Measurements from ENCODE around the gene ZNF74.
"Not testable (repeated sequence)": the region's sequence is repeated elsewhere in the genome, so short reads cannot be mapped to it uniquely, and the experiment has no call there.

The ZNF74 gene

GRCh38 chr22:20446383-20446970 lies 52.5 kb downstream of the ZNF74 start:
- peaks cover 32% of the 10 kb centered on the region for H3K36me3 ChIP-seq

GRCh38 chr22:20448630-20449029 lies 54.7 kb downstream of the ZNF74 start:
- TF ChIP-seq CTCF (IDR thresholded peaks at IDR 0.05; ENCODE audit: low read depth, low read length) = no peak
- DNase-seq = no peak
- H3K27me3 ChIP-seq (ENCODE audit: insufficient read depth, low read depth, severe bottlenecking) = no peaks in the 10 kb centered on the region
- H3K9me3 ChIP-seq (ENCODE audit: severe bottlenecking) = no peaks in the 10 kb centered on the region
- H3K27ac ChIP-seq = no peak overlapping the region
- peaks cover 20% of the 10 kb centered on the region for H3K36me3 ChIP-seq
- no peak overlapping the region for H3K4me3 ChIP-seq (ENCODE audit: low read depth, low read length)

More at GRCh38 chr22:20446383-20446970, 52.5 kb downstream of the ZNF74 start:
- Histone ChIP-seq H3K4me3 (ENCODE audit: low read depth, low read length) (no peak overlapping the region), H3K9me3 (ENCODE audit: severe bottlenecking) (no peaks in the 10 kb centered on the region), H3K27ac (no peak overlapping the region), H3K27me3 (ENCODE audit: insufficient read depth, low read depth, severe bottlenecking) (no peaks in the 10 kb centered on the region)
- no peak for DNase-seq
- no peak for TF ChIP-seq CTCF (IDR thresholded peaks at IDR 0.05; ENCODE audit: low read depth, low read length)

GRCh38 chr22:20449819-20450550 lies 56.0 kb downstream of the ZNF74 start:
- Histone ChIP-seq H3K4me3 (ENCODE audit: low read depth, low read length) (no peak overlapping the region), H3K27me3 (ENCODE audit: insufficient read depth, low read depth, severe bottlenecking) (no peaks in the 10 kb centered on the region), H3K36me3 (peaks cover 24% of the 10 kb centered on the region), H3K27ac (no peak overlapping the region), H3K9me3 (ENCODE audit: severe bottlenecking) (no peaks in the 10 kb centered on the region)
- no peak for DNase-seq
- no peak for TF ChIP-seq CTCF (IDR thresholded peaks at IDR 0.05; ENCODE audit: low read depth, low read length)

GRCh38 chr22:20450551-20450906 lies 56.6 kb downstream of the ZNF74 start:
- no peak for DNase-seq
- Histone ChIP-seq H3K27ac (no peak overlapping the region), H3K36me3 (peaks cover 28% of the 10 kb centered on the region), H3K27me3 (ENCODE audit: insufficient read depth, low read depth, severe bottlenecking) (no peaks in the 10 kb centered on the region), H3K4me3 (ENCODE audit: low read depth, low read length) (no peak overlapping the region), H3K9me3 (ENCODE audit: severe bottlenecking) (no peaks in the 10 kb centered on the region)
- no peak for TF ChIP-seq CTCF (IDR thresholded peaks at IDR 0.05; ENCODE audit: low read depth, low read length)

GRCh38 chr22:20451129-20451778 lies 57.3 kb downstream of the ZNF74 start:
- H3K4me3 ChIP-seq (ENCODE audit: low read depth, low read length); DNase-seq; H3K27ac ChIP-seq; H3K27me3 ChIP-seq (ENCODE audit: insufficient read depth, low read depth, severe bottlenecking); H3K9me3 ChIP-seq (ENCODE audit: severe bottlenecking): not testable (repeated sequence)
- peaks cover 29% of the 10 kb centered on the region for H3K36me3 ChIP-seq

- Histone ChIP-seq H3K4me3 (ENCODE audit: low read depth, low read length) (no peak overlapping the region), H3K27me3 (ENCODE audit: insufficient read depth, low read depth, severe bottlenecking) (no peaks in the 10 kb centered on the region), H3K27ac (no peak overlapping the region), H3K9me3 (ENCODE audit: severe bottlenecking) (no peaks in the 10 kb centered on the region), H3K36me3 (peaks cover 32% of the 10 kb centered on the region)
- no peak for DNase-seq
- no peak for TF ChIP-seq CTCF (IDR thresholded peaks at IDR 0.05; ENCODE audit: low read depth, low read length)
Observed at GRCh38 chr22:20451920-20452319, 58.0 kb downstream of the ZNF74 start.

Measured in WERI-Rb-1 (cell line).